GM19467 (cell line): ENCODE measurements around the gene SBK3.
"Not testable (repeated sequence)": the region's sequence is repeated elsewhere in the genome, so short reads cannot be mapped to it uniquely, and the experiment has no call there.

Experiments
- ATAC-seq: cut with Tn5 transposase; IDR thresholded peaks from one replicate; pipeline ENCODE4 v1.9.1; 2021; ENCODE audit warnings: mild to moderate bottlenecking, moderate library complexity; ENCODE audit not compliant: unreplicated experiment

Gene SBK3

DNA sequence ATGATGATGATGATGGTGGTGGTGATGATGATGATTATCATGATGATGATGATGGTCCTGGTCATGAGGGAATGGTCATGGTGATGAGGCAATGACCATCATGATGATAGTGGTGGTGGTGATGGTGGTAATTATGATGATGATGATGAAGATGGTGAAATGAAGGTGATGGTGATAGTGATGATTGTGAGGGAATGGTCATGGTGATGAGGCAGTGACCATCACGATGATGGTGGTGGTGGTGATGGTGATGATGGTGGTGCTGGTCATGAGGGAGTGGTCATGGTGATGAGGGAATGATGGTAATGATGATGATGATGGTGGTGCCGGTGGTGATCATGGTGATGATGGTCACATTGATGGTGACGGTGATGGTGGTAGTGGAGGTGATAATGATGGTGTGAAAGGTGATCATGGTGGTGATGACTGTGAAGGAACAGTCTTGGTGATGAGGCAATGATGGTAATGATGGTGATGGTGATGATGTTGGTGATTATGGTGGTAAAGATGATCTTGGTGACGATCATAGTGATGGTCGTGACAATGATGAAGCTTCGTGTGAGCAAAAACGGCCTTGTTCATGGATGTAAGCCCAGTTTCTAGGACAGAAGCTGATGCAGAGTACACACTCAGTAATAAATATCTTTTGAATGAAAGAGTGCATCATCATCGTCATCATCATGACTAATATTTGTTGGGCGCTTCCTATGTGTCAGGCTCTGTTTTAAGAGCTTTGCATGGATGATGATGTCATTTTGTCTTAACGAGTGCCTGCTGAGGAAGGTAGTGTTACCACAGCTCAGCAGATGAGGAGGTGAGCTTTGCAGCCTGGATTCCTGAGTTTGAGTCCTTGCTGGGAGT lies 25.7 kb downstream of the SBK3 start:
- ATAC-seq = no peak

DNA sequence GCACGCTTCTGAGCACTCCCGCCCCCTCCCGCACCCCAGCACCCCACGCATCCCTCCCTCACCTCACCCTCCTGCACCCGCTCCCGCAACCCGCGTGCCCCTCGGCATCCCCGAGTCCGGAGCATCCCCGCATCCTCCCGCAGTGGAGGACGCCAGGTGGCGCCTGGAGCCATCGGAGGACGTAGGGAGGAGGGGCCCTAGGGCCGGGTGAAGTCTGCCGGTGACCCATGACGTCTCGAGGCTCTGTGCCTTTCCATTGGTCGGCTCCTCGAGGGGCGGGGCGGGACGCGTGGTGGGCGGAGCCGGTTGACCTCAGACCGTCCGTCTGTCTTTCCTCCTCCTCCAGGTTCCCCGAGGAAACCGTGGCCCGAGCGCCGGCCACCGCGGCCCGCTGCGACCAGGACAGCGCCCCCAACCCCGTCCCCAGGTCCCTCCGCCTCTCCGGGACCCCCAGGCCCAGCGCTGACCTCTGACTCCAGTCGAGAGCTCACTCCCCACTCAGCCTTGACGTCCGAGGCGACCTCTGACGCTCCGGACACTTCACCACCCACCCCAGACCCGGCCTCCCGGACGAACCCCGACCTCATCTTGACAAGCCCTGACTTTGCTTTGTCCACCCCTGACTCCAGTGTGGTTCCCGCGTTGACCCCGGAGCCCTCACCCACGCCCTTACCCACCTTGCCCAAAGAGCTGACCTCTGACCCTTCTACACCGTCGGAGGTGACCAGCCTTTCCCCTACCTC lies 28.3 kb downstream of the SBK3 start:
- peak; percentile 97 for ATAC-seq

DNA sequence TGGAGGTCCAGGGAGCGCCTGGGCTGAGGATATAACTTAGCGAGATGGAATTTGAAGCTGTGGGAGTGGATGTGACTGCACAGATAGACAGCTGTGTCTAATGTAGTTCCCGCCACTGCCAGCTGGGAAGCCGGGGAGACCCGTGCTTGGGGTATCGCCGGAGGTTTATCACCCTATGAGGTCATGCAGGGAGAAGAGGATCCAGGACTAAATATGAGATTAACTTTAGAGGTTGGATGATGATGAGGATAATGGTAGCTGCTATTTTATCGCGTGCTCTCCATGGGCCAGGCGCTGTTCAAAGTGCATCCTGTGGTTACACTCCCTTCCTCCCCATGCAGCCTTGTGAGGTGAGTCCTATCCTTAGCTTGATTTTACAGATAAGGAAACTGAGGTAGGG lies 37.2 kb downstream of the SBK3 start:
- no peak for ATAC-seq

DNA sequence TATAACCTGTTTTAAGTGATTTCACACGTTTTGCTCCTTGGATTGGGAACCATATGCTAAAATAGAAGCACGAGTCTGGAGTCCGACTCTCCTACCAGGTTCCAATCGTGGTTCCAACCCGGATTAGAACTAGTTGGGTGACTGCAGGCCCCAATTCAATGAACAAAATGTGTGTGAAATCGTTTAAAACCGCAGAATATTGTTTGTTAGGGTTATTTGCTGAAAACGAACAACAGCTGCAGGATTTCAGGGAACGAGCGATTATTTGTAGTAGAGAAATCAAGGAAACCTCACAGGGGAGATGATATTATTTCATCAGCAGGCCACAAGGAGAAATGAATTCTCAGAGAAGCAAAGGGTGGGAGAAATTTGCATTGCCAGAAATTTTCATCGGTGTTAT lies 40.4 kb downstream of the SBK3 start:
- no peak for ATAC-seq

DNA sequence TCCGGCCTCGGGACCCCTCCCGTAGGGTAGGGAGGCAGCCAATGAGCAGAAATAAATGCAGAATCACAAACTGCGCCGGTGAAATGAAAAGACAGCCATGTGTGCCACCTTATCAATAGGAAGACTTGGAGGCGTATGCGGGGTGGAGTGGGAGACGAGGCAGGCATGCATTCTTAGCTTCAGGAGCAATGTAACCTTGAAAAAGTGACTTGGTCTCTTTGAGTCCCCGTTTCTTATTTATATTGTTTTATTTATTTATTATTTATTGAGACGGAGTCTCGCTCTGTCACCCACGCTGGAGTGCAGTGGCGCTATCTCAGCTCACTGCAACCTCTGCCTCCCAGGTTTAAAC lies 41.1 kb downstream of the SBK3 start:
- ATAC-seq = no peak

DNA sequence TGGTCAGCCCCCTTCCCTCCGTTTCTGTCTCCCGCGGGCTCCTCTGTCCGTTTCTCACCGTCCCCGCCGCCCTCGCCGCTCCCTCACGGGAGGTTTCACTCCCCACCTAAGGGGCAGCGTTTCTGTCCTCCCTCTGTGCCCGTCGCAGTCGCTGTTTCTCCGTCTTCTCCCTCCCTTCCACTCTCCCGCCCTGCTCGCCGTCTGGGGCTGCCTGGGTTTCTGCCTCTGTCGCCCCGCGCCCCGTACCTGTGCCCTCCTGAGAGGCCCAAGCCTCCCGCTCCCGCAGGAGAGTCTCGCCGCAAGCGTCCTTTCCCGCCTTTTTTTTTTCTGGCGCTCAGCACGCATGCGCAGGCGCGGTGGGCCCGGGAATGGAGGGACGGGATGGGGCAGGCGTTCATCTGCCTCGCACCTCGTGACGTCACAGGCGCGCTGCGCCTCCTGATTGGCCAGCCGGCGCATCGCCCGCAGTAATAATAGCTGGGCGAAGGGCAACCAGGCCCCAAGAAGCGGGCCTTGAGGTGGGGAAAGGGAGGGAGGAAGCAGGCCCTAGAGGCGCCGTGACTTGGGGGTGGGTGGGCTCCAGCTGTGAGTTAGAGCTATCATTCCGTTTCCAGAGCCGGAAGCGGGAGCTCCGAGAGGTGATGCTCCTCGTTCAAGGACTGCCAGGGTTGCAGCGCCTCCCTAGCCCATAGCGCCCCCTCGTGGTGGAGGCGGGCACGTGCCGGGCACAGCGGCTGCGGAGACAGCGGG lies 41.7 kb downstream of the SBK3 start:
- ATAC-seq = peak; percentile 90

DNA sequence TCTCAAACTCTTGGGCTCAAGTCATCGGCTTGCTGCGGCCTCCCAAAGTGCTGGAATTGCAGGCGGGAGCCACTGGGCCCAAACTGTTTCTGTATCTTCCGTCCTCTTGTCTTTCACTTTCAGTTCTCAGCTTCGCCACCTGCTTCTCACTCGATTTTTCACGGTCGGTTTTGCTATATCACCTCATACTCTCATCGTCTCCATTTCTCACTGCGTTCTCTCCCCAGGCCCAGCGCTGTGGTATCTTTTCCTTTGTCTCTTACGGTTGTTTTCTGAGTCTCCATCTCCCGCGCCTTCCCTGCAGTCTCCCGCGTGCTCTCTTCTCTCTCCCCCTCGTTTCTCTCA lies 42.2 kb downstream of the SBK3 start:
- no peak for ATAC-seq

DNA sequence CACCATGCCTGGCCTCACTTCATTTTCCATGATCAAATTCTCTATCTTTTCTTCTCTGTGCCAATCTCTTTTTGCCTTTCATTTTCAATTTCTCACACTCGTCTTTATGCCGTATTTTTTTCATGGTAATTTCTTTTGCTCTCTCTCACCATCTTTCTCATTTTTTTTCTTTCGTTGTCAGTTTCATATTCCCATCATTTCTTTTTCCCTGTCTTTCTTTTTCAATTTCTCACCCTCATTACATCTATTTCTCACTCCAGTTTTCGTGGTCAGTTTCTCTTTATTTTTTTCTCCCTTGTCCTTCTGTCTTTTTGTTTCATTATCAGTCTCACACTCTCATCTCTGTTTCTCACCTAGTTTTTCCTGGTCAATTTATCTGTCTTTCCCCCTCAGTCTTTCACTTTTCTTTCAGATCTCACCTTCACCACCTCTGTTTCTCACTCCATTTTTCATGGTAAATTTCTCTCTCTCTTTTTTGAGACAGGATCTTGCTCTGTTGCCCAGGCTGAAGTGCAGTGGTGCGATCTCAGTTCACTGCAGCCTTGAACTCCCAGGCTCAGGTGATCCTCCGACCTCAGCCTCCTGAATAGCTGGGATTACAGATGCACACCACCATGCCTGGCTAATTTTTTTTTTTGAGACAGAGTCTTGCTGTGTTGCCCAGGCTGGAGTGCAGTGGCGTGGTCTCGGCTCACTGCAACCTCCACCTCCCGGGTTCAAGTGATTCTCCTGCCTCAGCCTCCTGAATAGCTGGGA lies 43.0 kb downstream of the SBK3 start:
- no peak for ATAC-seq

DNA sequence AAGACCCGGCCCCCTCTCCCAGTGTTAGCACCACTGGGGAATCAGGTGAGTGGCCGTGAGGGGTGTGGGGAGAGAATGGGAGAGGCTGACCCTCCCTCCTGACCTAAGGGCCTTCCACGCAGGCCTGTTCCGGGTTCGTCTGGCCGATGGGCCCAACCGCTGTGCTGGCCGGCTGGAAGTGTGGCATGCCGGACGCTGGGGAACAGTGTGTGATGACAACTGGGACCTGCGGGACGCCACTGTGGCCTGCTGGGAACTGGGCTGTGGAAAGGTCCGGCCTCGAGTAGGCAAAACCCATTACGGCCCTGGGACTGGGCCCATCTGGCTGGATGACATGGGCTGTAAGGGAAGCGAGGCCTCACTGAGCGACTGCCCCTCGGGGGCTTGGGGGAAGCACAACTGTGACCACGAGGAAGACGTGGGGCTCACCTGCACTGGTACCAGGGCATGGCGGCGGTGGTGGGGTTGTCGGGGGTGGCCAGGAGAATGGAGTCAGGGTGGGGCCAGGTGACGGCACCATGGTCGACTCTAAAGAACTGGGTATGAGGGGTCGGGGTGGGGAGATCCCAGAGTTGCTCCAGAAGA lies 44.9 kb downstream of the SBK3 start:
- ATAC-seq = no peak

DNA sequence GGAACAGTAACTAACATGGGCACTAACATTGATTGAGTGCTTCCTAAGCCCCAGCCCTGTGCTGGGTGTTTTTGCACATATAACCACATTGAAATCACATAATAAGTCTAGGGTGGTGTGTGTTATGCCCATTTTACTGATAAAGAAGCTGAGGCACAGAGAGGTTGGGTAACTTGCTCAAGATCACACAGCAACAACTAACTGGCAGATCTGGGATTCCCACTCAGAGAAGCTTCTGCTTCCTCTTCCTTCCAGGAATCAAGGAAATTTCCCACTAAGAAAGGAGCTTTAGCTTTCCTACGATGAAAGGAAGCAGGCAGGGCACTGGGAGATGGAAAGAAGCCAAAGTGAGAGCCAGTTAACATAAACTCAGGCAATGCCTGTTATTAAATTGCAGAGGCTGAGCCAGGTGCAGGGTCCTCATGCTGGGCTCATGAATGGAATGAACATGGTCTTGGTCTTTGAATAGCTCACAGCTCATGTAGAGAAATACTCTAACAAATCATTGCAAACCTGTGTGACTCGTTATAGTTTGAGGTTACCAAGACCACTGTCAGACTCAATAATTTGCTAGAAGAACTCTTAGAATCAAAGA lies 47.0 kb downstream of the SBK3 start:
- ATAC-seq = no peak

DNA sequence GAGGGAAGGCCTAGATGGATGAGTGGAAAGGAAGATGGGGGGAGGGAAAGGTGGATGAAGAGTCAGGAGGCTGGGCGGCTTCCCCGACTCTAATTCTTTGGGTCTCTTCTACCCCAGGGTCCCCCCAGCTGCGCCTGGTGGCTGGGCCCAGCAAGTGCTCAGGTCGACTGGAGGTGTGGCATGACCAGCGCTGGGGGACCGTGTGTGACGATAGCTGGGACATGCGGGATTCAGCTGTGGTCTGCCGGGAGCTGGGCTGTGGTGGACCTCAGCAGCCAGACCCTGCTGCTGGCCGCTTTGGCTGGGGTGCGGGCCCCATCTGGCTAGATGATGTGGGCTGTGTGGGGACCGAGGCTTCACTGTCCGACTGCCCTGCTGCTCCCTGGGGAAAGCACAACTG lies 47.6 kb downstream of the SBK3 start:
- no peak for ATAC-seq

DNA sequence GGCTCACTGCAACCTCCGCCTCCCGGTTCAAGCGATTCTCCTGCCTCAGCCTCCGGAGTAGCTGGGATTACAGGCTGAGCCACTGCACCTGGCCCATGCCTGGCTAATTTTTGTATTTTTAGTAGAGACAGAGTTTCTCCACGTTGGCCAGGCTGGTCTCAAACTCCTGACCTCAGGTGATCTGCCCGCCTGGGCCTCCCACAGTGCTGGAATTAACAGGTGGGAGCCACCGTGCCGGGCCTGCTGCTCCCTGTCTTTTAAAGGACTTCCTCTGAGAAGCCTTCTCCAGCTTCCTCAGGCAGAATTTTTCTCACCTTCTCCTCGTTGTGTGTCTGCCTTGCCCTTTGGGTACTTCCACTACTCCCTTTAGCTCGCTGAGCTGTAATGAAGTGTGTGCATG lies 48.5 kb downstream of the SBK3 start:
- not testable (repeated sequence) for ATAC-seq

DNA sequence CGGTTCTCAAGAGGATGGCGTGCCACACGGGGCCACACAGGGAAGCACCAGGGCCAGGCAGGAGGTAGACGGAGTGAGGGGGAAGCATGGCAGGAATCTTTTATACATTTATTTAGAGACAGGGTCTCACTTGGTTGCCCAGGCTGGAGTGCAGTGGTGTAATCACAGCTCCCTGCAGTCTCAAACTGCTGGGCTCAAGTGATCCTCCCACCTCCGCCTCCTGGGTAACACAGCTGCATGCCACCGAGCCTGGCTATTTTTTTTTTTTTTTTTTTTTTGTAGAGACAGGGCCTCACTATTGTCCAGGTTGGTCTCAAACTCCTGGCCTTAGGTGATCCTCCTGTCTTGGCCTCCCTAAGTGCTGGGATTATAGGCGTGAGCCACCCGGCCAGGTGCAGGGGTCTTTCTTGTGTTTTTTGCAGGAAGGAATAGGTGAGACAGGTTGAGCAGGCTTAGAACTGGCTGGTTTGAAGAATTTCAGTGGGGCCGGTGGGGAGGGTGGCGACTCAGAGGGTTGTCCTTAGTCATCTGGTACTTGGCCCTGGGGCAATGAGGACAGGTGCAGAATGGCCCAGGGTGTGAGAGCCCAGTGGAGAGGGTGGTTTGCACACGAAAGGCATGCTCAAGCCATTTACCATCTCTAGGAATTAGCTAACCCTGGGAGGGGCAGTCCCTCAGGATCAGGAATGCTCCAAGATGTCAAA lies 49.5 kb downstream of the SBK3 start:
- ATAC-seq = no peak

DNA sequence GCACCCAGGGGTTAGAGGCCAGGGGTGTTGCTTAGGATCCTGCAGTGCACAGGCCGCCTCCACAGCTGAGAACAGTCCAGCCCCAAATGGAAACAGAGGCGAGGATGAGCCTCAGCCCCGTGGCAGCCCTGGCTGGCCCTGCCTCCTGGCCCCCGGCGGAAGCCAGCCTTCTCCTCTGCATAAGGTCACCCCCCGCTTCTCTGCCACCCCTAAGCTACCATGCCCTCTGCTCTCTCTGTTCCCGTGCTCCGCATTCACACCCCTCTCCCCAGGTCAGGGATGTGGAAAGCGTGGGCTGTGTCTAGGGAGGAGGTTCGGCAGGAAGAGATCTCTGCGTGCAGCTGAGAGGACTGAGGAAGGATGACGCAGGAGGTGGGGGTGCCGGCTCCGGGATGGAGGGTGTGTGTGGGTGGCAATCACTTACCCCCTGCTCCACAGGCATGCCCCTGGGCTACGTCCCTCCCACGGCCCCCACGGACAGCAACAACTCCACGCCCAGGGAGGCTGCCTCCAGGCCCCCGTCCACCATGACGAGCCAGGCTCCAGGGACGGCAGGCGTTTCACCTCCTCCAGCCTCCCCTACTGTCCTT lies 51.1 kb downstream of the SBK3 start:
- ATAC-seq = no peak

DNA sequence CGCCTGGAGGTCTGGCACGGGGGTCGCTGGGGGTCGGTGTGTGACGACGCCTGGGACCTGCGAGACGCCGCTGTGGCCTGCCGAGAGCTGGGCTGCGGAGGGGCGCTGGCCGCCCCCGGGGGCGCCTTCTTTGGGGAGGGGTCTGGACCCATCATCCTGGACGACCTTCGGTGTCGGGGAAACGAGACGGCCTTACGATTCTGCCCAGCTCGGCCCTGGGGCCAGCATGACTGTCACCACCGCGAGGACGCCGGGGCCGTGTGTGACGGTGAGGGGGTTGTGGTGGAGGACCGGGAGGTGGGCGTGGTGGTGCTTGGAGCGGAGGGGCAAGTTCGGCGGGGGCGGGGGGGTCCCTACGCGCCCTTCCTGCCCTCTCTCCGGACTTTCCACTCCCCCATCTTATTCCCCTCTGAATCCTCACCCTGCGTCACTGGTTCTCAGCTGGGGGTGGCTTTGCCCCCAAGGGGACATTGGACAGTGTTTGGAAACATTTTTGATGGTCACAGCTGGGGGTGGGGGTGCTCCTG lies 51.6 kb downstream of the SBK3 start:
- no peak for ATAC-seq

DNA sequence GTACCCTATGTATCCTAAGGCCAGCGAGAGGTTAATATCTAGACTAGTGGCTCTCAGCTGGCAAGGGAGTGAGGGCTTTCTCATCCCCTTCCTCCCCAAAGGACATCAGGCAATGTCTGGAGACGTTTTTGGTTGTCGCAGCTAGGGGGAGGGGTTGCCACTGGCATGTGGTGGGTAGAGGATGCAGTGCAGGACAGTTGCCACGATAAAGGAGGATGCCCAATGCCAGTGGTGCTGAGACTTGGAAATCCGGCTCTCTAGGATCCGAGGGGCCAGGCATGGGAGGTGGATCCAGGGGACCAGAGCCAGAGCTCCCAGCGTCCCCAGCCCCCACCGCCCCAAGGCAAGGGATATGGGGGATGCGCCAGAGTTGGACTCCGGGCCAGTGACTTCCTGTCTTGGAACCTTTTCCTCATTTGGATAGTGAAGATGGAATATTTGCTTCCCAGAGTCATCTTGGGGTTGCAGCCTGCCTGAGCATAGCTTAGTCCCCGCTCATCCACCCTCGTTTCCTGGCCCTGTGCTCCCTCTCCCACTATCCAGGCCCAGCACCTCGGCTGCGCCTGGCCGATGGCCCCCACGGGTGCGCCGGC lies 52.2 kb downstream of the SBK3 start:
- ATAC-seq = no peak

DNA sequence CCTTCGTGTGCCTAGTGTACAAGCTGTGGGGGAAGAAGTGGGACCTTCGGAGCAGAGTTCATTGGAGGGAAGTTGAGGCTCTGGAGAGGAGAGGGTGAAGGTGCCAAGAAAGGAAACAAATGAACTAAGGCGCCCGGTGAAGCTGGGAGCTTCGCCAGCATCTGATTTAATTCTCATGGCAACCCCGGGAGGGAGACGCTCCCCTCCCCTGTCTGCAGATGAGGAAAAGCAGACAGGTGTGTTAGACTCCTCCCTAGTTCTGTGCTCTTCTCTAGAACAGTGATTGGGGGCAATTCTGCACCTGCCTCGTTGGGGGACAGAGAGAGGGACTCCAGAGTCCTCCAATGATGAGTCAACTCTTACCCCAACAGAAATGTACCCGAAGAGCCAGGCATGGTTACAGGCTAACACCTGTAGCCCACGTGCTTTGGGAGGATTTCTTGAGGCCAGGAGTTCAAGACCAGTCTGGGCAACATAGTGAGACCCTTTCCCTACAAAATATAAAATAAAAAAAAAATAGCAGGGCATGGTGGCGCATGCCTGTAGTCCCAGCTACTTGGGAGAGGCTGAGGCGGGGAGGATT lies 52.9 kb downstream of the SBK3 start:
- ATAC-seq = no peak
